GM19240 (cell line): Measurements from ENCODE around the gene DOC2B.

ENCODE experiments used
- DNase-seq: peaks from one replicate; pipeline ENCODE4 v3.0.0; 2011; ENCODE audit warnings: low spot score; ENCODE audit not compliant: insufficient read length

The DOC2B gene

GRCh38 chr17:164303-165235, 16.9 kb downstream of the DOC2B start:
- DNase-seq = no peak

- no peak for DNase-seq
These were observed 17.8 kb downstream of the DOC2B start for GRCh38 chr17:163514-164098.

- no peak for DNase-seq
These were observed 18.8 kb downstream of the DOC2B start for GRCh38 chr17:162689-163088.

GRCh38 chr17:161481-161880, 20.0 kb downstream of the DOC2B start:
- no peak for DNase-seq

GRCh38 chr17:160336-160735, 21.1 kb downstream of the DOC2B start:
- DNase-seq = no peak

GRCh38 chr17:159609-160008, 21.8 kb downstream of the DOC2B start:
- no peak for DNase-seq

GRCh38 chr17:158379-158778, 23.1 kb downstream of the DOC2B start:
- DNase-seq = no peak

- no peak for DNase-seq
These were observed 23.5 kb downstream of the DOC2B start for GRCh38 chr17:157901-158300.

GRCh38 chr17:156946-157345, 24.5 kb downstream of the DOC2B start:
- no peak for DNase-seq

- no peak for DNase-seq
These were observed 25.3 kb downstream of the DOC2B start for GRCh38 chr17:156094-156621.

GRCh38 chr17:155576-155975, 25.9 kb downstream of the DOC2B start:
- no peak for DNase-seq

GRCh38 chr17:153851-154250, 27.6 kb downstream of the DOC2B start:
- no peak for DNase-seq

GRCh38 chr17:152860-153420, 28.5 kb downstream of the DOC2B start:
- no peak for DNase-seq

- DNase-seq = no peak
These were observed 29.3 kb downstream of the DOC2B start for GRCh38 chr17:151886-152859.

GRCh38 chr17:151004-151403, 30.4 kb downstream of the DOC2B start:
- no peak for DNase-seq

- no peak for DNase-seq
These were observed 31.4 kb downstream of the DOC2B start for GRCh38 chr17:149897-150584.

- no peak for DNase-seq
These were observed 32.2 kb downstream of the DOC2B start for GRCh38 chr17:149231-149630.

- no peak for DNase-seq
These were observed 32.7 kb downstream of the DOC2B start for GRCh38 chr17:148757-149156.

GRCh38 chr17:147796-148740, 33.4 kb downstream of the DOC2B start:
- DNase-seq = no peak
